Activated T-helper 1 cell treated with anti-CD3 and anti-CD28 coated beads, Interleukin-2, amount 50 U/mL, for 16 hours (primary cell): ENCODE measurements around the gene RARA.

ENCODE experiments used
- DNase-seq, 2 donors: peaks; one replicate each; pipeline ENCODE4 v3.0.0-alpha.2; 2020; ENCODE audit warnings: low read depth in 1 of 2, low spot score in 1 of 2

The RARA gene

DNA sequence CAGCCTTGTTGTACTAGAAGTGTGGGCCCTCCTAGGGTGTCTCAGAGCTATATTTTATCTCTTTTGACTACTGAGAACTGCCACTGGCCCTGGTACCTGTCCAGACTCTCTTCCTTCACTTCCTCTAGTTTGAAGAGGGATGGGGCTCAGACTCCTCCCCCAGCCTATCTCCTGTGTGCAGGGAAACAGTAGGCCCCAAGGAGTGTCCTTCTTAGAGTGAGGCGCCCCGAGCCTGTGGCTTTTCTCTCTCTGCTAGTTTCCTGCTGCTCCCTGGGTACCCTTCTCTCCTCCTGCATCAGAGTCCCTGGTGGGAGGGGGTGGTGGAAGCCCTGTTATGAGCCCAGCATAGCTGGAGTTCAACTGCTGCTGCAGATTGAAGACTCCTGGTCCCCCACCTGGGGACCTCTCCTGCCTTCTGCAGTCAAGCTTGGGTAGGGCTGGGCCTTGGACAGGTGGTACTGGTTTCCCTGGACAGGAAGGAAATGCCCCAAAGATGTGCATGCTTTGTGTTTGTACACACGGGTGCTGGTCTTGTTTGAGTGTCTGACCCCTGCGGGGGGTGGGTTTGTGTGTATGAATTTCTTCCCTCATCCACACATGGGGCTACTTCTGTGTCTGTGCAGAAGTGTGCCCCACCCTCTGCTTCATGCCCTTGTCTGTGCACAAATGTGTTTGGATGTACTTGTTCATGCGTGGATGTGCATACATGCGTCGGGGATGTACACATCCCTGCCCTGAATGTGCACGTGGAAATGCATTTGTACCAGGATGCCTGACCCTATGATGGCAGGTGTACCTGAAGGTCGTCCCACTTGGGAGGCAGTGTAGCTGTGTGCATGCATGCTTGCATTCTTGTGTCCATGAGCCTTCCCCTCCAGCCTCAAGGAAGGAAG is 6.9 kb downstream of the RARA start:
- no peak for DNase-seq

DNA sequence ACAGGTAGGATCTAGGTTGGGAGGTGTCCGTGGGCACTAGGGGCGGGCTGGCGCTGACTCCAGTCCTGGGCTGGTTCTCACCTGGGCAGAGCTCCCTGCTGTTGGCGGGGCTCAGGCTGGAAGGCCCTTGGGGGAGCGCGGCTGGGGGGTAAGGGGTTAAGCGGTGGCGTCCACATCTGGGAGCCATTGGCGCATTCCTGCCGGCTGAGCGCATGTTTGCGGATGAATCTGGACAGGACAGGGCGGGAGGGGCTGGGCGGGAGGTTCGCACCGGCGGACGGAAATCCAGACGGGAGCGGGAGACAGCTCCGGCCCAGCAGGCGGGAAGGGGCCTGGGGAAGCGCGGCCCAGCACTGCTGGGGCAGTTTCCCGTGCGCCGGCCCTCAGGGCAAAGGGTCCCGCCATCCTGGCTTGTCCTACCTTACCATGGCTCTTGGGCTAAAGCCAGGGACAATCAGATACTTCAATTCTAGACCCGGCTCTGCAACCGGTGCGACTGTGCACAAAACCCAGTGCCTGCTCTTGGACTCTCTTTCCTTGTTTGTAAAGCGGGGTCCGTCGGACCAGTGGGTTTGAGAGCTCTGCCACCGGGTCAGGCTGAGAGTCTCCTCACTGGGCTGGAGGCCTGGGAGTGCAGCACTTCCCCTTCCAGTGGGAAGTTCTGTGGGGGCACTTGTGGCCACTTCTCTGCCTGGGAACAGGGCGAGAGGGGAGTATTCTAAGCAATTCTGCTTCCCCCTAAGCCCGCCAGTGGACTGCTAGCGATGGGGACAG is 7.8 kb downstream of the RARA start:
- no peak for DNase-seq

DNA sequence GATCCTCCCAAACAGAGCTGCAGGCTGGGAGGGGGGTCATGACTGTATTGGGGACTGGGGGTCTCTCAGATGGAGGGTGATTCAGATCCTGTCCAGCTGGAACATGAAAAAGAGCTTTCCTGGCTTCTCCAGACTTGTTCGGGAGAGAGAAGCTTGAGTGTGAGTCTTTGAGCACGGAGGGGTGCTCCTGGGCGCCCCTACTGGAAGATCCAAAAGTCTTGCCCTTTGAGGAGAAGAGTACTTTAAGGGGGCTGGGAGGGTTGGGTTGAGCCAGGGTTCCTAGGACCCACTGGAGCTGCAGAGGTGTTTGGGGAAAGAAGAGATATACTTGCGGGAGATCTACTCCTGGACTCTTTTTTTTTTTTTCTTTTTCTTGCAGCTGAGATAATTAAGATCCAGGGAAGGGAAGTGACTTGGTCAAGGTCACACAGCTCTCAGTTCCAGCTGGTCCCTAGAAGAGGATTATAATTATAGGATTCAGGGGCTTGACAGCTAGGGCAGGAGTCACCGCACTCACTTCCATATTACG is 8.4 kb downstream of the RARA start:
- DNase-seq: no peak

DNA sequence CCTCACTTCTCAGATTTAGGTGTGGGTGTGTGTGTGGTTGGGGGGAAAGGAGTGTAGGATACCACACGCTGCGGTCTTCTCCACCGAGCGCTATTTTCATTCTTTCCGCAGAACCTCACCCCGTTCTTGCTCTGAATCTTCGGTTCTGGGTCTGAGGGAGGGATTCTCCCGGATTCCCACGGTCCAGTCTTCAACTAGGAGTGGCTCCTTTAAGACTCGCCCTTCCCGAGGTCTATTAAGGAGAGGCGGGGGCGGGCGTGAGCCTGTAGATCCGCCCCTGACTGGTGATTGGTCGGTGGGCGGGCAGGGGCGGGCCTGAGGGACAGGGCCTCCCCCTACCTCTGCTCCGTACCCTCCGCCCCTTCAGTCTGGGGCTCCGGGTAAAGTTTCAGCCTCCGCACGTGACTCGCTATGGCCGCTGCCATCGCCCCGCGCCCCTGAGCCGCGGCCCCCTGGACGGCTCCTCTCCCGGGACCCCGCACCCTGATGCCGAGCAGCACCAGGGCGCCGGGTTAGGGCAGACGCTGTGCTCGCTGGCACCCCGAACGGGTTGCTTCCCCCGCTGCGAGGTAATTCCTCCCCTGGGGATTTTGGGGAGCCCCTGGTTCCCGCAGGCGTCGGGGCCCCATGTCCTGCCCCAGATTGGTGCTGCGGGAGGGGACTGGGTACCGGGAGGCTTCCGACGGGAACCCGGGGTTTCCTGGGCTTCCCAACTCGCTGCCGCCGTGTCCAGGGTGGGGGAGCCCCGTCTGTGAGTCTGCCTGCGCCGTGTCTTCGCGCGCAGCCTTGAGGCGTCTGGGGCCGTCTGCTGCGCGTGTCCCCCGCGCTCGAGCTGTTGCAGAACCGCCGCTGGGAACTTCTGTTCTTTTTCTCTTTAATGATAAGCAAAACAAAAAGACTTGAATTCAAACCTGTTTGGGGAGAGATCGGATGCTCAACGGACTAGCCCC is 9.2 kb downstream of the RARA start:
- DNase-seq: peak; percentile 82 to 88

DNA sequence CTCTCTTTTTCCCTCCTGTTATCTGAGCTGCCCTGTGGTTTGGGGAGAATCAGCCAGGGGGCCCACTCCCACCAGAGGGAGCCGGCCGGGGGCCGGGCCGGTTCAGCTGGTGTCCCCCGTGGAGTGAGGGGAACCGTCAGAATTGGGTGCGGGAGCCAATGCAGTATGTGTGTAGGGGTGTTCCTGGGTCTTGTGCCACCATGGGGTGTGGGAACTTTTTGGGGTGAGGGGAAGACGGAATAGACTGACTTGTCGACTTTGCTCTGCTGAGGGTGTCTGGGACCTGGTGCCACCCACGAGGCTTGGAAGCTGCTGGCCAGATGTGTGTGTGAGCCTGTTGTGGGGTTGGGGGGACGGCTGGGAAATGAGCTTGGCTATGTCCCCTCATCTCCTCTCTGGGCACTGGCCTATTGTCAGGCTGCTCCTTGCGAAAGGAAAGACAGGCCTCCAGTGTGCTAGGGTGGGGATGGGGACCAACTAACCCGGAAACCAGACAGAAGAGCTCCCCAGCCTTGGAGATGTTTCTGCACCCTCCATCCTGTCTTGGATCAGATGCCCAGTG is 9.9 kb downstream of the RARA start:
- DNase-seq: no peak

DNA sequence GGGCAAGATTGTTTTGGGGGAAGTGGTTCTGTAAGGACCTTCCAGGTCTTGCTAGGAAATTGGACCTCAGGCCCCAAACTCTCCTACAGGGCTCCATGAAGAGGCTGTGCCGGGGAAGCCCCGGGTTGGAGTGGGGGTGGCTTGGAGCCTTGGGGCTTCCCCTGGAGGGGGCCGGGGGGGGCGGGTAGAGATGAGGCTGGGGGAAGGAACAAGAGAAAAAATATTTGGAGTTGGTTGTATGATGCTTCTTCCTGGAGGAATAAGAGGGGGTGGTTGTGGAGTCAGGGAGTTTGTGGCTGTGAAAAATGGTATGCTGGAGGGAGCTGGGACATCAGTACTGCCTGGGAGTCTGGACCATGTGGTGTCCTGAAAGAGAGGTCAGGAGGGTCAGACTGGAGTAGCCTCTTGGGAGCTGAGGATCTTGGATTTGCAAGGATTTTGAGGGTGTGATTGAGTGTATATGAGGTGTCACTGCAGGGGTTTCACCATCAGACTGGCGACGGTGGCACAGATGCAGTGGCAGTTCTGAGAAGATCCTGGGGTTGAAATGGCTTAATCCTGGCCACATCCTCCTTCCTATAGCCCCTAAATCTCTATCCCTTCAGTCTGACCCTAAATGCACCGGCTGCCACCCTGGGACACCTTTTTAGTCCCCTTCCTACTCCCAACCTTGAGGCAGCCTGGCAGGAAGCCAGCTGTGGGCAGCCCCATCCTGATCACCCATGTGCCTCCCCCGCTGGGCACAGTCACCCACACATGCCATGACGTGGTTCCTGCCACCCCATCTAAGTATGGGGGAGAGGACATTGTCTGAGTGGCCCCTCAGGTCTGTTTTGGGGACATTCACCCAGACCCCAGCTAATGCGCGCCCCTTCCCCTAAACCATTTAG is 10.9 kb downstream of the RARA start:
- DNase-seq: peak; percentile 67 to 69

DNA sequence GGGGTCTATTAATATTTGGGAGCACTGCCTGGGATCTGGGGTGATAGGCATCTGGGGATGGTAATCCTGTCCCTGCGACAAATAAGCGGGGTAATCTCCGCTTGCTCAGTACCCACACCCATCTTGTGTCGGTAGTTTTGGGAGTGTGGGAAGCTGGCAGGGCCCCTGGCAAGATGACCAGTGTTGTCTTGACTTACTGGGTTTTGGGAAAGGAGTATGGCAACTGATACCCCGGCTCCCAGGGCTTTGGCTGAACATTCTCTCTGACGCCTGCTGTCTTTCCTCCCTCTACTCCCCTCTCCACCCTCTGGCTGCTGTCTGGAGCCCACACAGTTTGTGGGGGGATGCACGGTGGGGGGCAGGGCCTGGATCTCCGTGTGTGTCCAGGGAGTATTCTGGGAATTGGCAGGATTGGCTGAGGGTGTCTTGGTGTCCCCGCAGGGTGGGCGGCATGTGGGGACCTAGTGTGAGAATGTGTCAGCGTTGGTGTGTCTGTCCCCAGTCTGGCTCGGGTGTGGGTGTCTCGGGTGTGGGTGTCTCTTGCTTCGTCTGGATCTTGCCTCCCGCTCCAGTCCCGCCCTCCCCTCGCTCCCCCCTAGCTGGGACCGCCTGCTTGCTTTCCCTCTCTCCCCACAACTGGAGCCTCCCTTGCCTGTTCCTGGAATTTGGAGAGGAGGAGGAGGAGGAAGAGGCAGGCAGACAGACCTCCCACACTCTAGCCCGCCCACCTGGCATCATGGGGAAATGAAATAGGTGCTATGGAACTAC is 12.0 kb downstream of the RARA start:
- DNase-seq: no peak

DNA sequence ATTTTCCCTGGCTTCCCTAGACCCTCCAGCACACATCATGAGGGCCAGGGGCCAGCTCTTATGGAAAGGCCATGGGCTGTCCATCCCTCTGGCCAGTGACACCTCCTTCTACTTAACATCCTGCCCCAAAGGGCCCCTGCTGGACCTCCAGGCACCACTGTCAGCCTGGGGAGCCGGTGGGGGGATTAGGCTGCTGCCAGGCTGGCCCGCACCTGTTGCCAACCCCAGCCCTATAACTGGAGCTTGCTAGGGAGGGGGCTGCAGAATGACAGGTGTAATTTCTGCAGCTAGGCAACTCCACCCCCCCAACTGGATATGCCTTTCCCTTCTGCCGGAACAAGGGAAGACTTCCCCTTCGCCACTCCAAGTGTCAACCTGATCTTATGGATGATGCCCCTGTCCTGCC is 12.5 kb downstream of the RARA start:
- DNase-seq: no peak

DNA sequence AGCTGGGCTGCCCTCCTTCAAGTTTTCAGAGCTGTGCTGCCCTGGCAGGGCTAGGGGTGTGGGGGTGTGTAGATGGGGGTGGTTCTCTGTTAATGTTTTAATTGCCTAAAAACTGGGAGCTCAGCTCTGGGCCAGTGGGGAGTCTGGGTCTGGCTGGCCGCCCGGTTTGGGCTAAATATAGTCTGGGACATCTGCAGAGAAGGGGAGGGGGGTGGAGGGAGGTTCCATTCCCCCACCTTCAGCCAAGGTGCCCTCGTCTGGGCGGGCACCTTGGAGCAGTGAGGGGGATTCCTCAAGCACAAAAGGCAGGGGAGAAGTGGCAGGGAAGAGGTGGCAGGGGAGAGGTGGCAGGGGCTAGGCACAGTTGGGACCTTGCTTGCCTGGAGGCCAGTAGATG is 13.0 kb downstream of the RARA start:
- no peak for DNase-seq

DNA sequence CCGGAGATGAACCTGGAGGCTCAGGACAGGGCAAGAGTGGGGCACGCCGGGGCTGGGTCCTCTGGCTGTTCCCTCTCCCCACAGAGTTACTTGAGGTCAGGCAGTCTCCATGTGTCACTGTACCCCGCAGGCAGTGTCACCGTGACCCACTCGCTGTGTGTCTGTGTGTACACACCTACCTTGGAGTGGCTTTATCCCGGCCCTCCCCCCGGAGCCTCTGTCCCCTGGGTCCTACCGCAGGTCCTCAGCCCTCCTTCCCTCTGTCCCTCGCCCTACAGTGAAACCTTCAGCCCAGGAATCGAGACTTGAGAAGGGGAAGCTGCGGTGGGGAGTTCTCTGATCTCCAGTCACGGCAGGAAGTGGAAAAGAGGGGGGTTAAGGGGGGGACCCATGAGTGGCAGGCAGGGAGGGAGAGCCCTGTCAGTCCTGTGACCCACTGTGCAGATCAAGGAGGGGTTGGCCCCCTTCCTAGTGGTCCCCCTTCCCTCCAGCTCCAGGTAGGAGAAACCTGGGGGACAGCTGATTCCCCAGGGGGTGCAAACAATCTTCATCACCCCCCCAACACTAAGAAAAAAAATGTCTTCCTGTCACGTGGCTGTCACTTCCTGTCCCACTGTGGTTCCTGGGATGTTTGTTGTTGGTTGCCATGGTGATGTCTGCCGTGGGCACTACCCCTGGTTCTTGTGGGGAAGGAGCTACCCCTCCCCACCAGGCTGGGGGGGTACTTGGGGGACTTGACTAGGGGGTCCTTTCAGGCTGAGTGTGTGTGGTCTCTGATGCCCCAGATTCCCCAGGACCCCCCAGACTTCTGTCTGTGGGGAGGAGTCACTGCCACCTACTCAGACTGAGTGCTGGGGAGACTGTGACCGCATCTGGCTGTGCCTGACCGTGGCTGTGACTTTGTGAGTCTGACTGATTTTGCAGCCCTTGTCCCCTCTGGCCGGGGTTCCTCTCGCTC is 13.7 kb downstream of the RARA start:
- peak; percentile 69 to 76 for DNase-seq

DNA sequence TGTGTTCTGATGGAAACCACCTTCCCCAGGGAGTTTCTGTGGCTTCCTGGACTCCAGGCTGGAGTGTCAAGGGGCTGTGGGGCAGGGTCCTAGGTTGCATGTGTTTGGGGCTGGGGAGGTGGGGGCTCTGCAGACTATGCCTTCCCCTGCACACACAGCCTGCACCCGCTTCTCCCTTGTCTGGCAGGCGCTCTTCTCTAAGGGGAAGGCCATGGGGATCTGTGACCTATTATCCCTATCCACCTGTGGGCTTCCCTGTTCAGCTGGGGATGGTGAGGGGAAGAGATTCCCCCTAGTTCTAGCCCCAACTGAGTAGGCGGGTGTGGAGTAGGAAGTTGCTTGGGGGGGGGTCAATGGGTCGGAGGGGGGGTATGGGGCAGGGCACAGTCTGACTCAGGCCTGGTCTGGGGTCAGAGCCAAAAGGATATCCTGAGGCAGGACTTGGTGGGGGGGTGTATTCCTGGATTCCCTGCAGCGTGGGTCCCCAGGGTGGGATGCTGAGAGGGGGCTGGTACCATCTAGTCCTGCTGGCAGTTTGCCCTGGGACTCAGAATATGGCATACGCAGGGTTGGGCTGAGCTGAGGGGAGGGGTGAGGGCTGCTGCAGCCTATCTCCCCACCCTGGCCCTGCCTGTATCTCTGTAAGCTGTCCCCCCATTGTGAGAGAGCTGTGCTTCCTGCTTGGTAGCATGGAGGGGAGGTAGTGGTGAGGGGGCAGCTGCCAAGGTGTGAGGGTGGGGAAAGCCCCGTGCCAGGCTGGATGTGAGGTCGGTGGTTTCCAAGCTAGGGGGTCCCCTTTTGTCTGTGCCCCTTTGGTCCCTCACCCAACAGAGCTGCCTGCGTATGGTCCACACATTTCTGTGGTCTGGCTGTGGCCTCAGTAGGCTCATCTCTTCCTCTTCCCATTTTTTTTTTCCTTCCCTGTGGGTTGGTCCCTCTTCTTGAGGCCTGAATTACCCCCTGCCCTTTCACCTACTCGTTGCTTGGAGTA is 14.7 kb downstream of the RARA start:
- peak in 1 of 2 donors; percentile 67 for DNase-seq

DNA sequence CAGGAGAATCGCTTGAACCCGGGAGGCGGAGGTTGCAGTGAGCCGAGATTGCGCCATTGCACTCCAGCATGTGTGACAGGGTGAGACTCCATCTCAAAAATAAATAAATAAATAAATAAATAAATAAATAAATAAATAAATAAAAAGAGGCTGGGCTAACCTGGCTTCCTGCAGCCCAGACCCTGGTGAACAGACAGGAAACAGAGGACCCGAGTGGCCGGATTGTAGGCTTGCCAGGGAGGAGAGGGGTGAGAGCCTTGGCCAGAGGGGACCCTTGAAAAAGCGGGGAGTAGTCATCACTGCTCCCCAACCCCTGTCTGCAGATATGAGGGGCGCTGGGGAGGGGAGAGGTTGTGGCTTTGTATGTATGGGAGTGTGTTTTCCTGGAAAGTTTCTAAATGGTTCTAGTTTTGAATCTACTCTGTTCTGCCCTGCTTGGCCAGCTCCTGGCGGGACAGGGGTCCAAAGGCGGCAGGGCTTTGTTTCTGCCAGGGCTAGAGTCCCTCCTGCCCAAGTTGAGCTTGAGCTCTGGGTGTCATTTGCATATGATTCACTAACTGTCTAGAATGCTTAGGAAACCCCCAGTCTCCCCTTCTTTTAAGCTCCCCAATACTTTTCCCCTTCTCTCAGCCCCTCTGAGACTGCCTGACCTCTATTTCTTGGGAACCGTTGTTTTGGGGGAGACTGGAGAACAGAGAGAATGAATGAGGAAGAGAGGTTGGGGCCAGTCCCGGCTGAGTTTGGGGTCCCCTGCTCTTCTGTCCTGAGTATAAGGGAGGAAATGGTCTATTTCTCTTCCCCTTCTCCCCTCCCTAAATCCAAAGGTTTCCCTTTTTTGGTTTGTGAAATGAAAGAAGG is 16.4 kb downstream of the RARA start:
- DNase-seq: no peak

DNA sequence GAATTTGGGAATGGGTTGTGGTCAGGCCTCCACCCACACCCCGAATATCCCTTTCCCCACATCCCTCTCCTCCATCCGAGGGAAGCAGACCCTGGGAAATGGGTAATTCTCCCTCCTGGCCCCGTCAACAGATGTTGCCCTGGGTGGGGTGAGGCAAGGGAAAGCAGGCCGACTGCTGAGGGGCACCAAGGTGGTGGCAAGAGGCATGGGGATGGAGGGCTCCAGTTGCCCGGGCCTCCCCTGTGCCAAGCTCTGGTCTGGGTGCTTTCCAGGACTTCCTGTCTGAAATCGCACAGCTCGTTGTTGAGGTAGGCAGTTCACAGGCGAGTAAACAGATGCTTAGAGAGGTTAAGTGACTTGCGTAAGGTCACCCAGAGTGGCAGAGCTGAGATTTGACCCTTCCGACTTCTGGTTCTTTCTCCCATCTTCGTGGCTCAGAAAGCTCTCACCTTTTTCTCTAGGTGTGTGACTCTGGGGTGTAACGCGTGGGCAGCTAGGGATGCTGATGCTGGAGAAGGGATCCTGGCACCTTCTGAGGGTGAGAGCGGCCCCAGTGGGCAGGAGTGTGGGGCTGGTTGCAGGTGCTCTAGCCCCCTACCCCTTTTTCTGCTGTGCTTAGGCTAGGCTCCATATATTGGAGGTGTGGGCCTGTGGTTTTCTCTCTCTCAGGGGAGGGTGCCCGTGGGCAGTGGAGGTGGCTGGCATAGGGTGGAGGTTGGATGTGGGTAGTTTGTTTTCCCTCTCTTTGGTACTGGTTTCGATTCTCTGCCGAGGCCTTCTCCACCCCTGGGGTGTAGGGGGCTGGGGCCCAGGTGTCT is 17.2 kb downstream of the RARA start:
- DNase-seq: no peak

DNA sequence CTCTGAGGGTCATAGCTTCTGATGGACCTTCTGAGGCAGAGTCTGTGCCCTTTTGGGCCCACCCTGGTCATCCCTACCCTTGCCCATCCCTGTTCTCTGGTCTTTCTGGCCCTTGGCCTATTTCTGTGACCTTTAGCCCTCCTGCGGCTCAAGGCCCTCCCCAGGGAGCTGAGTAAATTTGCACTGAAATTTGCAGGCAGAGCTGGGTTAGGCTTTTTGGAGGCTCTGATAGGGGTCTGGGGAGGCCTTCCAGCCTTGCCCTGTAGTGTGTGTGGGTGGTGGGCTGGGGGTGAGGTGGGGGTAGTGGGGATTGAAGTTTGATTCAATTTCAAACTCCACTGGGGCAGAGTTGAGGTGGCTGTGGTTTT is 17.8 kb downstream of the RARA start:
- no peak for DNase-seq

DNA sequence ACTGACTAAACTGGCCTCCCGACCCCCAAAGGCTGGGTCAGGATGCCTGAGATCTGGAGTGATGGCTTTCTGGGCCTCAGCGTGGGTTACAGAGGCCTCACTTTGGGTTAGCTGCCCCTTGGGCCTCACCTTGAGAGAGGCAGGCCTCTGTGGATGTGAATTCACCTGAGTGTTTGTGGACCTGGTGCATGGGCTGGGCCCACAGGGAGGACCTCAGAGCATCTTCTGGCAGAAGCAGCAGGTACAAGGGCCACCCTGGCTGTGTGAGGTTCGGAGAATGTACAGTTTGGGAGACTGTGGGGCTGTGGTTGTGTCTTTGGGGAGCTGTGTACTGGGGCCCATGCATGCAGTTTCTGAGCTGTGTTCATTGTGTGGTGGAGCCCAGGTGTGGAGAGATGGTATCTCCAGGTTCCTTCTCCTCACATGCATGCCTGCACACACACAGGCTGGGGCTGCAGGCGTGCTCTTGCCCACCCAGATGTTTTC is 18.3 kb downstream of the RARA start:
- DNase-seq: no peak
